K562 (cell line): ENCODE results near the gene SNX9. TPM values are rescaled to one million over a fixed set of nuclear protein-coding genes. Genes with fewer than 3 reads are reported as not detected.

Experiments used
- ATF3 ChIP-seq, 2 experiments: fragments of 450-650 bp in 1 of 2; sonication (generic) in 1 of 2; formaldehyde crosslinking in 1 of 2; IDR thresholded peaks in 1 of 2; conservative IDR thresholded peaks in 1 of 2; 2 replicates each; pipeline versions ENCODE4 v1.6.1 to v1.8.1; 2016 to 2023; ENCODE audit warnings: mild to moderate bottlenecking in 2 of 2, moderate library complexity in 2 of 2, inconsistent platforms in 1 of 2, missing genetic modification reagents in 1 of 2
- CBFA2T2 ChIP-seq: fragments of 450-650 bp; conservative IDR thresholded peaks from 2 replicates; pipeline ENCODE4 v1.6.1; 2017; ENCODE audit warnings: mild to moderate bottlenecking
- CHD2 ChIP-seq: IDR thresholded peaks from 2 replicates; pipeline ENCODE4 v1.6.1; 2011; ENCODE audit warnings: low read depth, low read length
- FOXA3 ChIP-seq, 2 experiments: fragments of 450-650 bp in 1 of 2; sonication (generic) in 1 of 2; formaldehyde crosslinking; IDR thresholded peaks in 1 of 2; conservative IDR thresholded peaks in 1 of 2; 2 replicates each; pipeline versions ENCODE4 v1.4.0 to v1.8.0; 2020 to 2022; ENCODE audit warnings: mild to moderate bottlenecking in 2 of 2, missing genetic modification reagents in 1 of 2
- HNRNPLL ChIP-seq: fragments of 200-400 bp; formaldehyde crosslinking; IDR thresholded peaks from 2 replicates; pipeline ENCODE4 v1.6.1; 2017; ENCODE audit warnings: low read length, low read depth, mild to moderate bottlenecking; ENCODE audit not compliant: poor library complexity, severe bottlenecking
- MTF1 ChIP-seq: fragments of 250-450 bp; sonication (Bioruptor Pico); IDR thresholded peaks from 2 replicates; pipeline ENCODE4 v1.9.0; 2021; ENCODE audit warnings: moderate library complexity, mild to moderate bottlenecking, inconsistent platforms, borderline replicate concordance
- MXI1 ChIP-seq: IDR thresholded peaks from 2 replicates; pipeline ENCODE4 v1.6.1; 2011; ENCODE audit warnings: low read depth, mild to moderate bottlenecking, improper control_type of control experiment, low read length
- NBN ChIP-seq: fragments of 450-650 bp; IDR thresholded peaks from 2 replicates; pipeline ENCODE4 v1.6.1; 2016; ENCODE audit warnings: low read depth, mild to moderate bottlenecking
- TAF1 ChIP-seq: IDR thresholded peaks from 2 replicates; pipeline ENCODE4 v1.6.1; 2011; ENCODE audit warnings: mild to moderate bottlenecking, low read length, moderate library complexity; ENCODE audit not compliant: insufficient read depth, control insufficient read depth, severe bottlenecking; ENCODE audit errors: extremely low read depth
- TEAD2 ChIP-seq: fragments of 450-650 bp; IDR thresholded peaks from 2 replicates; pipeline ENCODE4 v1.6.1; 2016; ENCODE audit warnings: missing genetic modification characterization, control low read depth, missing compliant biosample characterization
- ZBTB40 ChIP-seq, 2 experiments: fragments of 450-650 bp in 1 of 2; sonication (generic) in 1 of 2; formaldehyde crosslinking in 1 of 2; IDR thresholded peaks; 2 replicates each; pipeline versions ENCODE4 v1.7.1 to v1.9.0; 2016 to 2022; ENCODE audit warnings: inconsistent platforms in 1 of 2, mild to moderate bottlenecking in 1 of 2, missing genetic modification reagents in 1 of 2
- ZNF121 ChIP-seq: sonication (generic); formaldehyde crosslinking; conservative IDR thresholded peaks from 2 replicates; pipeline ENCODE4 v1.8.0; 2022; ENCODE audit warnings: missing genetic modification reagents
- ZNF197 ChIP-seq: fragments of 200-800 bp; sonication (Bioruptor generic); IDR thresholded peaks from 2 replicates; pipeline ENCODE4 v1.6.1; 2016; ENCODE audit warnings: low read depth, missing genetic modification characterization, missing compliant biosample characterization
- ZNF644 ChIP-seq: fragments of 200-800 bp; sonication (Bioruptor generic); IDR thresholded peaks from 2 replicates; pipeline ENCODE4 v1.6.1; 2016; ENCODE audit warnings: low read depth, missing genetic modification characterization, missing compliant biosample characterization
- ZZZ3 ChIP-seq: fragments of 450-650 bp; IDR thresholded peaks from 2 replicates; pipeline ENCODE4 v1.6.1; 2016; ENCODE audit warnings: antibody characterized with exemption, mild to moderate bottlenecking, moderate library complexity
- polyA plus RNA-seq, 8 experiments: library from polyadenylated mRNA; depleted of rRNA in 4 of 8; stranded (reverse) in 5 of 8; unstranded in 3 of 8; fragments of >200 nt; fragmentation: Nextera tagmentation in 2 of 8; fragmentation: Illumina TruSeq in 1 of 8; extraction: Ambion mirVana in 2 of 8; extraction: Trizol in 1 of 8; gene quantifications; 2 replicates each; pipeline versions ENCODE4 v1.2.1 to v1.2.3, GENCODE V29; 2011 to 2014; ENCODE audit warnings: inconsistent platforms in 1 of 8, missing spikeins in 1 of 8
- total RNA-seq, 7 experiments: library from RNA; depleted of rRNA in 6 of 7; stranded (reverse); fragments of >200 nt in 6 of 7; fragmentation: Illumina TruSeq in 2 of 7; extraction: Trizol in 2 of 7; gene quantifications; 2 replicates each; pipeline versions ENCODE4 v1.2.1 to v1.2.3, GENCODE V29; 2011 to 2021; ENCODE audit warnings: low replicate concordance in 1 of 7
- TF ChIP-seq, protein P1 (sequence below): sonication (generic); formaldehyde crosslinking; IDR thresholded peaks from 2 replicates; pipeline ENCODE4 v1.9.0; 2022; ENCODE audit warnings: mild to moderate bottlenecking, missing genetic modification reagents

The SNX9 gene
- total and polyA plus RNA-seq, 9 of the 15 experiments (the other 6 are each of a cell fraction or from before 2014, with no cell fraction given): 6.0 to 81.7 (median 57.1) TPM

DNA sequence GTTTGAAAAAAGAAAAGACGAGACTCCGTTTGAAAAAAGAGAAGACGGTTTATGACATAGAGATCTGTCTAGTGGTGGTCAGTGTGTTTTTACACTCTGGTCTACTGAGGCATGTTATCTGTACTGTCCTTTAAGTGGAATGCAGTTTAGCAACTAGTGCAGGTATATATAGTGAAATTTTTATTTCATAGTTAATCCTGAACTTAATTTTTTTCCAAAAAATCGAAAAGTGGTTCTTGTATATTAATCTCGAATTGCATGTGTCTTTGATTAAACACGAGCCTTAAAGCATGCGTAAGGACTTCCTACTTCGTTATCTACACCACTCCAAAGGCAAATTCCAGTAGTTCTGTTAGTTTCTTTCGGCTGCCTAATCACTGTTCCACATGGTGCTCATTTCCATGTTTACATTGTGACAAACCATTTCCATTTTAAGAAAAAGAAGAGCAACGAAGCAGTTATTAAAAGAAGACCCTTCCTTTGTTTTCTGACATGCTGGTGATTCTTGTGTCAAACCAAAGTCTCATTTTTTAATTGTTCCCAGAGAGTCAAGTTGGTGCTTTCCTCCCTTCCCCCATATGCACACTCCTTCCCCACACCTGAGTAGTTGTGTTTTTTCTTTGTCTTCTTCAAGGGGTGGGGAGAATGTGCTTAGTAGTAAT lies 2.3 kb downstream of the SNX9 start (continued):
- TF ChIP-seq ZBTB40 (IDR thresholded peaks at IDR 0.05) (peak; percentile 6; the same call in 1 of the 2 replicates), ZBTB40 (CRISPR knock-in tag; IDR thresholded peaks at IDR 0.05) (no peak), TEAD2 (tag) (no peak), TAF1 (peak; percentile 19), CBFA2T2 (peak; percentile 87), ZNF121 (CRISPR knock-in tag) (no peak), NBN (peak; percentile 55; the same call in 1 of the 2 replicates), ATF3 (IDR thresholded peaks at IDR 0.05) (peak; percentile 46; the same call in 1 of the 2 replicates), ATF3 (CRISPR knock-in tag; conservative IDR thresholded peaks at IDR 0.05) (no peak; the same call in 1 of the 2 replicates), FOXA3 (CRISPR knock-in tag; conservative IDR thresholded peaks at IDR 0.05 in 1 of 2, IDR thresholded peaks at IDR 0.05 in 1 of 2) (peak; percentile 100), HNRNPLL (no peak), MXI1 (0 out of 2 replicates have a peak, but pooled peaks have one; percentile 47), ZNF197 (CRISPR knock-in tag) (no peak), ZNF644 (tag) (no peak), ZZZ3 (0 out of 2 replicates have a peak, but pooled peaks have one; percentile 31), CHD2 (0 out of 2 replicates have a peak, but pooled peaks have one; percentile 38), MTF1 (CRISPR knock-in tag) (no peak)
- TF ChIP-seq, protein P1, sequence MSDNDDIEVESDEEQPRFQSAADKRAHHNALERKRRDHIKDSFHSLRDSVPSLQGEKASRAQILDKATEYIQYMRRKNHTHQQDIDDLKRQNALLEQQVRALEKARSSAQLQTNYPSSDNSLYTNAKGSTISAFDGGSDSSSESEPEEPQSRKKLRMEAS (CRISPR knock-in tag): peak; percentile 21; the same call in 1 of the 2 replicates
